GM23248 (cell line): Measurements from ENCODE around the gene ENTPD2. TPM values are rescaled to one million over a fixed set of nuclear protein-coding genes. Genes with fewer than 3 reads are reported as not detected.

Source experiments
- DNase-seq: peaks from one replicate; pipeline ENCODE4 v3.0.0-alpha.2; 2015
- H2AFZ ChIP-seq: fragments of 200-600 bp; sonication (generic); 2 replicates; pipeline ENCODE4 v1.6.1; 2016; ENCODE audit warnings: antibody characterized with exemption
- H3F3A ChIP-seq: fragments of 200-600 bp; sonication (generic); 2 replicates; pipeline ENCODE4 v1.6.1; 2016; ENCODE audit warnings: mild to moderate bottlenecking, antibody characterized with exemption, mixed run types; ENCODE audit not compliant: insufficient read depth
- H3K27ac ChIP-seq: fragments of 200-600 bp; sonication (generic); 2 replicates; pipeline ENCODE4 v1.5.1; 2016; ENCODE audit warnings: mild to moderate bottlenecking
- H3K27me3 ChIP-seq: fragments of 200-600 bp; sonication (generic); replicated peaks from 2 replicates; pipeline ENCODE4 v1.6.1; 2016; ENCODE audit warnings: mild to moderate bottlenecking; ENCODE audit not compliant: insufficient read depth
- H3K36me3 ChIP-seq: fragments of 200-600 bp; sonication (generic); 2 replicates; pipeline ENCODE4 v1.6.1; 2016; ENCODE audit warnings: low read depth, mild to moderate bottlenecking
- H3K4me1 ChIP-seq: fragments of 200-600 bp; sonication (generic); 2 replicates; pipeline ENCODE4 v1.6.1; 2016; ENCODE audit warnings: mild to moderate bottlenecking; ENCODE audit not compliant: insufficient read depth
- H3K4me2 ChIP-seq: fragments of 200-600 bp; sonication (generic); one replicate; pipeline ENCODE4 v1.6.1; 2016; ENCODE audit warnings: mild to moderate bottlenecking; ENCODE audit not compliant: unreplicated experiment
- H3K4me3 ChIP-seq: fragments of 200-600 bp; sonication (generic); 2 replicates; pipeline ENCODE4 v1.5.1; 2016; ENCODE audit warnings: mild to moderate bottlenecking
- H3K79me2 ChIP-seq: fragments of 200-600 bp; sonication (generic); 2 replicates; pipeline ENCODE4 v1.6.1; 2016; ENCODE audit warnings: mild to moderate bottlenecking; ENCODE audit not compliant: insufficient read depth
- H3K9ac ChIP-seq: fragments of 200-600 bp; sonication (generic); 2 replicates; pipeline ENCODE4 v1.6.1; 2016; ENCODE audit warnings: mild to moderate bottlenecking
- H3K9me2 ChIP-seq: fragments of 200-600 bp; sonication (generic); 2 replicates; pipeline ENCODE4 v1.6.1; 2016; ENCODE audit warnings: mixed run types, mild to moderate bottlenecking, moderate library complexity; ENCODE audit not compliant: insufficient read depth
- H3K9me3 ChIP-seq: fragments of 200-600 bp; sonication (generic); one replicate; pipeline ENCODE4 v1.6.1; 2017; ENCODE audit warnings: low read depth
- H4K20me1 ChIP-seq: fragments of 200-600 bp; sonication (generic); 2 replicates; pipeline ENCODE4 v1.6.0; 2016; ENCODE audit not compliant: insufficient read depth
- EZH2 ChIP-seq: fragments of 200-600 bp; sonication (generic); IDR thresholded peaks from 2 replicates; pipeline ENCODE4 v1.6.1; 2018; ENCODE audit warnings: antibody characterized with exemption, mild to moderate bottlenecking; ENCODE audit not compliant: insufficient read depth, poor library complexity, severe bottlenecking
- EZH2phosphoT487 ChIP-seq: fragments of 200-600 bp; sonication (generic); IDR thresholded peaks from 2 replicates; pipeline ENCODE4 v1.6.1; 2018; ENCODE audit warnings: antibody characterized with exemption, moderate library complexity, mild to moderate bottlenecking, low read depth; ENCODE audit not compliant: insufficient read depth
- WGBS, 2 experiments: methylation state at CpG; one replicate each; pipeline ENCODE4 v1.1.6; 2015 to 2017; ENCODE audit warnings: low lambda C conversion rate in 2 of 2, low coverage in 1 of 2; ENCODE audit errors: missing lambda C conversion rate in 2 of 2; 5-methylcytosine and 5-hydroxymethylcytosine counted together
- in situ Hi-C: fragments of 300-500 bp; cut with MboI; formaldehyde crosslinking; loops from 2 replicates; pipeline ENCODE4 v1.15.0; 2020
- polyA plus RNA-seq: library from polyadenylated mRNA; unstranded; fragments of >200 nt; fragmentation: Nextera tagmentation; extraction: Ambion mirVana; gene quantifications from 2 replicates; pipeline ENCODE4 v1.2.1, GENCODE V29; 2016
- total RNA-seq: library from RNA; depleted of rRNA; stranded (reverse); fragments of >200 nt; shearing (Covaris generic); gene quantifications from 2 replicates; pipeline ENCODE4 v1.2.3, GENCODE V29; 2014

The ENTPD2 gene
- total and polyA plus RNA-seq, 2 experiments from 2014 or later, result not detected

- no peak for DNase-seq
- Histone ChIP-seq H4K20me1 (no peaks in the 10 kb centered on the region; the same call in 1 of the 2 replicates), H3K79me2 (peaks cover 25% of the 10 kb centered on the region), H3F3A (no peaks in the 10 kb centered on the region), H3K36me3 (no peaks in the 10 kb centered on the region), H3K27ac (no peak overlapping the region), H3K4me1 (peaks cover 8% of the 10 kb centered on the region; the same call in 1 of the 2 replicates), H2AFZ (no peak overlapping the region), H3K4me3 (no peak overlapping the region), H3K9me3 (no peaks in the 10 kb centered on the region), H3K27me3 (no peaks in the 10 kb centered on the region), H3K9me2 (no peaks in the 10 kb centered on the region), H3K4me2 (no peak overlapping the region), H3K9ac (no peak overlapping the region)
- 72 to 75% methylated on average over 16 of the region's 16 CpGs for WGBS, 2 experiments
- in situ Hi-C loops, result no loop called here
- TF ChIP-seq EZH2 (no peak), EZH2phosphoT487 (no peak)
Observed at GRCh38 chr9:137041124-137041523, 12.7 kb downstream of the ENTPD2 start.

GRCh38 chr9:137040568-137040967 lies 13.3 kb downstream of the ENTPD2 start:
- H3K4me3 ChIP-seq, result no peak overlapping the region
- H4K20me1 ChIP-seq, result no peaks in the 10 kb centered on the region; the same call in 1 of the 2 replicates
- H3K27me3 ChIP-seq, result no peaks in the 10 kb centered on the region
- H3K9ac ChIP-seq, result no peak overlapping the region
- no peak for DNase-seq
- no peaks in the 10 kb centered on the region for H3K36me3 ChIP-seq
- H3K9me3 ChIP-seq, result no peaks in the 10 kb centered on the region
- H3K4me2 ChIP-seq, result no peak overlapping the region
- H3F3A ChIP-seq, result no peaks in the 10 kb centered on the region
- in situ Hi-C loops, result no loop called here
- no peaks in the 10 kb centered on the region for H3K9me2 ChIP-seq
- peaks cover 8% of the 10 kb centered on the region; the same call in 1 of the 2 replicates for H3K4me1 ChIP-seq
- no peak overlapping the region for H2AFZ ChIP-seq
- peaks cover 25% of the 10 kb centered on the region for H3K79me2 ChIP-seq
- no peak overlapping the region for H3K27ac ChIP-seq
- WGBS, 2 experiments, result 90 to 92% methylated on average over 15 to 23 of the region's 23 CpGs
- no peak for TF ChIP-seq EZH2phosphoT487
- TF ChIP-seq EZH2, result no peak

GRCh38 chr9:137039611-137040366 lies 14.1 kb downstream of the ENTPD2 start:
- TF ChIP-seq EZH2phosphoT487 (no peak), EZH2 (no peak)
- H3K9me3 ChIP-seq, result no peaks in the 10 kb centered on the region
- H3F3A ChIP-seq, result no peaks in the 10 kb centered on the region
- H3K9ac ChIP-seq, result no peak overlapping the region
- H3K4me1 ChIP-seq, result peaks cover 5% of the 10 kb centered on the region; the same call in 1 of the 2 replicates
- H4K20me1 ChIP-seq, result no peaks in the 10 kb centered on the region; the same call in 1 of the 2 replicates
- H3K4me3 ChIP-seq, result no peak overlapping the region
- DNase-seq, result no peak
- no peak overlapping the region for H3K27ac ChIP-seq
- H3K4me2 ChIP-seq, result no peak overlapping the region
- WGBS, 2 experiments, result 83 to 85% methylated on average over 25 to 32 of the region's 32 CpGs
- in situ Hi-C loops, result loop anchor here (10.0 kb wide), 1 partner anchor 265 kb away; no protein-coding TSS in a partner anchor
- no peaks in the 10 kb centered on the region for H3K36me3 ChIP-seq
- peaks cover 18% of the 10 kb centered on the region for H3K79me2 ChIP-seq
- H3K9me2 ChIP-seq, result no peaks in the 10 kb centered on the region
- no peaks in the 10 kb centered on the region for H3K27me3 ChIP-seq
- H2AFZ ChIP-seq, result no peak overlapping the region

GRCh38 chr9:137038916-137039315 lies 14.9 kb downstream of the ENTPD2 start:
- Histone ChIP-seq H3K27ac (no peak overlapping the region), H4K20me1 (no peaks in the 10 kb centered on the region; the same call in 1 of the 2 replicates), H3K27me3 (no peaks in the 10 kb centered on the region), H3K9ac (no peak overlapping the region), H3K36me3 (no peaks in the 10 kb centered on the region), H3K4me3 (no peak overlapping the region), H3K4me2 (no peak overlapping the region), H3K9me2 (no peaks in the 10 kb centered on the region), H3F3A (no peaks in the 10 kb centered on the region), H3K4me1 (no peaks in the 10 kb centered on the region), H3K9me3 (no peaks in the 10 kb centered on the region), H2AFZ (no peak overlapping the region), H3K79me2 (peaks cover 10% of the 10 kb centered on the region)
- DNase-seq, result no peak
- in situ Hi-C loops, result loop anchor here (10.0 kb wide), 1 partner anchor 264 kb away; no protein-coding TSS in a partner anchor
- no peak for TF ChIP-seq EZH2phosphoT487
- TF ChIP-seq EZH2, result no peak
- 87 to 90% methylated on average over 8 to 9 of the region's 9 CpGs for WGBS, 2 experiments
